Stimulated activated CD4-positive, alpha-beta T cell treated with anti-CD3 and anti-CD28 coated beads, TNF-alpha, amount 100 ng/mL, for 1 hour (primary cell): ENCODE data around the gene HEXB.
"Not testable (repeated sequence)": the region's sequence is repeated elsewhere in the genome, so short reads cannot be mapped to it uniquely, and the experiment has no call there.

Experiments used
- DNase-seq, 3 donors: peaks; one replicate each; pipeline ENCODE4 v3.0.0-alpha.2; 2020; ENCODE audit warnings: low read depth in 3 of 3, low spot score in 1 of 3

HEXB gene

GRCh38 chr5:74657165-74657564 is 27.9 kb upstream of the HEXB start:
- no peak for DNase-seq

- DNase-seq = no peak
Measured at GRCh38 chr5:74659172-74659571, 25.9 kb upstream of the HEXB start.

GRCh38 chr5:74660140-74660539 is 24.9 kb upstream of the HEXB start:
- no peak for DNase-seq

GRCh38 chr5:74660873-74661272 is 24.2 kb upstream of the HEXB start:
- no peak for DNase-seq

- no peak for DNase-seq
Measured at GRCh38 chr5:74664551-74664950, 20.5 kb upstream of the HEXB start.

- DNase-seq = no peak
Measured at GRCh38 chr5:74665273-74665672, 19.8 kb upstream of the HEXB start.

DNA sequence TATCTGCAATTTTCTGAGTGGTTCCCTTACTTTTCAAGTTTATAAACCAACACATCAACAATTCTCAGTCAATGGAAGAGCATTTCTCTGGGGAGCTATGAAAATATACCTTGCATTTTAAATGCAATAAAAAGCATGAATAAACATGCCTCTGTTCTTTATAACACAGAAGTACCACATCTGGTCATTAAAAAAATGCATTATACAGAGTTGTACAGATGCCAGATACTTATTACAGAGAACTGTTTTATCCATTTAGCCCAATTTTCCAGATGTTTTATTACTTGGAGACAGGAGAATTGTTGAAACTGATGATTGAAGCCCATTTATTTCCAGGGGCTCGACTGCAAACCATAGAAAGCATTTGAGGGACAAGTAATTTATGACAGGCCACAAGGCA is 19.2 kb upstream of the HEXB start:
- DNase-seq = no peak

- no peak for DNase-seq
Measured at GRCh38 chr5:74667396-74667795, 17.6 kb upstream of the HEXB start.

DNA sequence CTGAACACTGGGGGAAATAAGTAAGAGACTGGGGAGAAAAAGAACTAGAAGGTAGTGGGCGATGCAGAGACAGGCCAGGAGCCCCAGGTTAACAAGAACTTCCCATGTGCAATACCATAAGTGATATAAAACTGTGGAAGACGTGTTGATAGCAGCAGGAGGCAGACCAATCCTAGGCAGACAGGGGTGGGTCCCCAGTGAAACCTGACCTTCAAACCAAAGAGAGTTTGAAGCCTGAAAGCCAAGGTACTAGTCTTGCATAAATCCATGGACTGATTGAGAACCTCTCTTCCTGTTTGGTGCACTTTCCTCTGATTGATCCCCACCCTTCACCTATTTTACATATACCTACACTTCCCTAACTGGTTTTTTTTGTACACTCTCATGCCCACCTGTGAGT is 15.2 kb upstream of the HEXB start:
- no peak for DNase-seq

DNA sequence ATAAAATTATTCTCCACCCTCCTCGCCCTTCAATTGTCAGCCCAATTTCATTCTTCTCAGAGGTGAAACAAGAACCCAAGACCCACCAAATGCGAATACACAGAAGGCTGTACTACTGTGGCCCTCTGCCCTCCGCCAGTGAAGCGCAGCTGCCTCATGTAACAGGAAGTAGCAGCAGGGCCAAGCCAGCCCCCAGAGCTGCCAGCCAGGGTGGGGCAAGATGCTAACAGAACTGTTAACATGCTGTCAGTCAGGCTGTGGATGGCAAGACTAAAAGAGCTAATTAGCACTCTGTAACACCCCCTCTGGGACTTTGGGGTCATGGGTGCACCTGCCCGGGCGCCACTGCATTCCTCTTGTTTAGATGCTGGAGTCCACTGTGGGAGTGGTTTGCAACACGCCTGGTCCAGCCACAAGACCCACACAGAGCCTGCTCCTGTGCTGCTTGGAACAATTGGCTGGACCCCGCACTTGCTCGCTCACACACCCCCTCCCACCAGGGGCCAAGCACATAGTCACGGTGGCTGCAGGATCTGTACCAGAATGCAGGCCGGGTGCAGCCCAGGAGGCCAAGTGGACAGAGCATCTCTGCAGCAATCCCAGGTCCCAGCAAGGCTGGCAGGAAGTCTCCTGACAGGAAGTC is 14.5 kb upstream of the HEXB start:
- DNase-seq = no peak

- DNase-seq = no peak
Measured at GRCh38 chr5:74672215-74672877, 12.7 kb upstream of the HEXB start.

DNA sequence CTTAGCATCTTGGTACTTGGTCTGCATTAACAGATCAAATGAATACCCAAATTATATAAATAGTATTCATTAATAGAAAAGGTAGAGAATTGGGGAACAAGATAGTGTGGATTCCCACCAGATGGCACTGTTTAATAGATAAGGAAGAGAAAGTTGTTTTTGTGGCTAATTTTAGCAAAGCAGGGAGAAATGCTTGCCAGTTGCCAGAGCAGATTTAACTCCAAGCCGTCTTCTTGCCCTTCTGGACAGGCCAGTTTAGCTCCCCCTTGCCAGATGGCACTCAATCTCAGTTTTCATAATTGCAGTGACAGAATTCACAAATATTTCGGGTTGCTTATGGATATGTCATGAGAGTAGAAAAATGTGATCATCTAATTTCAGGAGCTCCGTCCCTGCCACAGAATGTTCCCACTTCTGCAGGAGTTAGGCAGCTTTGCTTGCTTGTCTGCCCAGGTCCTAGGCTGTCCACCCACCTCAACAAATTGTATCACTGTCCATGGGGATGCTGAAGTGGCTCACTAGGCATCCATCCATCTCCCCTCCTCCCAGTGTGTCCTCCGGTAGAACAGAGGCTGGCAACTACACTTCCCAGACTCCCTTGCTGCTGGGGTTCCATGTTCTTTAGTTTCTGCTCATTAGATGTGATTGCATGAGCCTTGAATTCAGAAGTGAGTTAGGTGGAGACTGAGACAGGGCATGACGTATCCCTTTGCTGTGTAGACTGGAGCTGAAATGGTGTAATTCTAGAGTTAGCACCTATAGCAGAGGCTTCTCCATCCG is 11.8 kb upstream of the HEXB start:
- DNase-seq = no peak

DNA sequence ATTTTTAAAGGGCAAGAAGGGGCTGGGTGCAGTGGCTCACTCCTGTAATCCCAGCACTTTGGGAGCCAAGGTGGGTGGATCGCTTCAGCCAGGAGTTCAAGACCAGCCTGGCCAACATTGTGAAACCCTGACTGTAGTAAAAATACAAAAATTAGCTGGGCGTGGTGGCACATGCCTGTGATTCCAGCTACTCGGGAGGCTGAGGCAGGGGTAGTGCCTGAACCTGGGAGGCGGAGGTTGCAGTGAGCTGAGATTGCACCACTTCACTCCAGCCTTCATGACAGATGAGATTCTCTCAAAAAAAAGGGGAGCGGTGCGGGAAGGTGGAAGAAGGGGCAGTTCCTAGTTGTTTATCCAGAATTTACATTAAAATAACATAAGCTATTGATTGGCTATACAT is 8.6 kb upstream of the HEXB start:
- DNase-seq = not testable (repeated sequence)

GRCh38 chr5:74678123-74678522 is 6.9 kb upstream of the HEXB start:
- DNase-seq = not testable (repeated sequence)

- DNase-seq = not testable (repeated sequence)
Measured at GRCh38 chr5:74679300-74679699, 5.7 kb upstream of the HEXB start.

GRCh38 chr5:74679966-74680365 is 5.1 kb upstream of the HEXB start:
- DNase-seq = no peak

DNA sequence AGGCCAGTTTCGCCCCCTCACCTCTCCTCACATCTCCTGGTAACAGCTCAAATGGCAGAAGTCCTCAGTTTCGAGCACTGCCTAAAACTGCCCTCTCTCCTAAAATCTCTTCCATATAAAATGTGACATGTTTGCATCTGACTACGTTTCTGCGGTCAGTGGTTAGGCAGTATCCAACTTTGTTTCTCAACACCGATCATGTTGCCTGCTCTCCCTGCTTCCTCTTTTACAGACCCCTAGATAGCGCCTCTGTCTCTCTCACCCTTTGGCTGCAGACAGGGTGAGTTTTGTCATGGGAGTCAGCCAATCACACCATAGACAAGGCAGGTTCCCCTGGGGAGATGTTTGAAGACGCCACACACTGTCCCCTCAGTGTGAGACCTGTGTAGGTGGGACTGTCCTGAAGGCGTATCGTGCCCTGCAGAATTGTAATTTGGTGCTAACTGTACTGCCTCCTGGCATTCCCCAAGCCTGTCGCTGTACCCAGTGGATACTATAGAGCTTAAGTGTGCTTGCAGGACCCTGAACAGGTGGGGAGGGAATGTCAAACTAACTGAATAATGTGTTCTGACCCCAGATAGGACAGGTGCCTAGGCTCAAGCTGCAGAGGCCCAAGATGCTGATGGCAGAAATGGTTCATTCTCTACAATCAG is 1.1 kb downstream of the HEXB start:
- no peak for DNase-seq

DNA sequence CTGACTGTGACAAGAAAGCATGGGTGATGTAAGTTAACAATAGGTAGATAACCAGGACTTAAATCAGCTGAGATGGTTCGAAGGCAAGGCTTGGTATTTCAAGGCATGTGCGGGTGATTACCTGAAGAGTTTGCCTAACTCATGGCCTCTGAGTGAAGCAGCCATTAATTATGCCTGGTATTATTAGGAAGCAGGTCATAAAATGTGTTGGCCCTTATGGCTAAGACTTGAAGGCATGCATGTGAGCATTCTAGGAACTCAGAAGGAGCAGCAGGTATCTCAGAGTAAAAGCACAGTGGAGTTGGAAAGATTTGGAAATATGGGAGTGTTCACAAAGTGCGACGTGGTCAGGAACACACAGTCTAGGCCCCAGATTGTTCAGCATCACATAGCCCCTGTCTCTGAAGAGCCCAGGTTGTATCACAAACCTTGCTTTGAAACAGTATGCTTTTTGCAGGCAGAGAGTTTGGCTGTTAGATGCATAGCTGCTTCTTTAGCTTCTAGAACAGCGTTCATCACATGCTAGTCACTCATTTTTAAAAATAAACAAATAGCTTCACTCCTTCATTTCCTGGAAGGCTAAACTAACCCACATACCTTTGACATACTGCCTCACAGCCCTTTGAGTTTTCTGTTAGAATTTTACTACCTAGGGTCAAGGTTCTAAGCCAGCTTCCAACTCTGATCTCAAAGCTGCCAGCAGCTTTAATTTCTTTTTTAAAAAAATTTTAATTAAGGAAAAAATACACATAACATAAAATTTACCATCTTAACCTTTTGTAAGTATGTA is 2.1 kb downstream of the HEXB start:
- no peak for DNase-seq

GRCh38 chr5:74693191-74693590 is 8.2 kb downstream of the HEXB start:
- no peak for DNase-seq

DNA sequence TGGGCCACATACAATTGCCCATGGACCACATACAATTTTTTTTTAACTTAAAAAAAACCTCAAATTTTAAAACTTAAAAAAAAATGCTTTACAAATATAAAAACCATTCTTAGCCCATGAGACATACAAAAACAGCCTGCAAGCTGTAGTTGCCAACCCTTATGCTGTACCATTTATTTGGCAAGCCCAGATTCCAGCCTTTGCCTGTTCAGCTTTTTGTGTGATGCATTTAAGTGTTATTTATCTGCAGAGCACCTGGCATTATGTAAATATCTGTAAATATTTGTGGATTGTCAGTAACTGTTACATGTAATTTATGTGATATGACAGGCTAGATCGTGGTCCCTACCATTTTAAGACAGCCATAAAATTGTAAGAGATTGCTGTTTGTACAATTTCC is 32.6 kb downstream of the HEXB start:
- DNase-seq = no peak

DNA sequence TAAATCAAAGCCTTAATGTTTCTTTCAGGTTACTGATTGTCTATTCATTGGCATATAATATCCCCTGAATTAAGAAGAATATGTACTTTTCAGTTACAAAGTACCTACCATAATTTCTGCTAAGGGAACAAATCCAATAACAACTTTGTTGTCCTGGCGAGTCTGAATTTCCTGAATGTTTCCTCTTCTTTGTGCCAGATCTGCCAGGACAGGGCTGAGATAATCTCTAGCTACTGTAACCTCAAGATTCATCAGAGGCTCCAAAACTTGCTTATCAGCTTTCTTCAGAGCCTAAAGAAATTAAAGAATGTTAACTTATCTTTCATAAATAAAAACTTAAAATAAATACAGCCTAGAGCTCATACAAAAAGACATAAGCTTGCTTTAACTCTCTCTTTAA is 37.2 kb downstream of the HEXB start:
- DNase-seq = no peak
